Activated T-helper 1 cell treated with anti-CD3 and anti-CD28 coated beads, Interleukin-2, amount 50 U/mL, for 16 hours (primary cell): ENCODE results near the gene PANK3.
"Not testable (repeated sequence)": the region's sequence is repeated elsewhere in the genome, so short reads cannot be mapped to it uniquely, and the experiment has no call there.

ENCODE experiments used
- DNase-seq, 2 donors: peaks; one replicate each; pipeline ENCODE4 v3.0.0-alpha.2; 2020; ENCODE audit warnings: low read depth in 1 of 2, low spot score in 1 of 2

PANK3 gene

DNA sequence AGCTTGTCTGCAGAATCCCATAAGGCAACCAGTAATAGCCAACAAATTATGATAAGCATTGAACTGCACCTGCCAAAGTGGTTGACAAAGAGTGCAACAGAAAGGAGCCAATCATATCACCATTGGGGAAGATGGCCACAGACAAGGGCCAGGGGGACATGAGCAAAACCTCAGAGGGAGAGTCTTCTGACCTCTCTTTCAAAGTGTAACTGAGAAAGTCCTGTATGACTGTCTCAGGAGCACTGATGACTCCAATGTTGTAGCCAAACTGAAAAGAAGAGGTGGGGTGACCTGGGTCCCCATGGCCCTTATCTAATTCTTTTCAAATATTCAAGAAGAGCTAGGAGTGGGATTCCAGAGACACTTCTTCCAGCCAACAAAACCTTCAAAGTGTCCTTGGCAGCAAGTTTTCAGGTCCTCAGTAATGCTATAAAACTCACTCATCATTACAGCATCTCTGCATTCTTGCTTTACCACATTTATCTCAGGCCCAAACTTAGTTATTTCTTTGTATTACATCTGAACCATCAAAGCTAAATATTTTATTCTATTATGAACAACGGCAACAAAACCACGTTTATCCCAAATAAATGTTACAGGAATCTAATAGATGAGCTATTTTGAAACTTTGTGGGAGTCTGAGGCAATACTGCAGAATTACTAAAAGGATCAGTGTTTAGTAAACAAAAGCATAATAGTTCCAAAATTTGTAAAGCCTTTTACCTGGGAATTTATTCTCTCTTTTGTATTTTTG lies 25.6 kb downstream of the PANK3 start:
- no peak for DNase-seq

DNA sequence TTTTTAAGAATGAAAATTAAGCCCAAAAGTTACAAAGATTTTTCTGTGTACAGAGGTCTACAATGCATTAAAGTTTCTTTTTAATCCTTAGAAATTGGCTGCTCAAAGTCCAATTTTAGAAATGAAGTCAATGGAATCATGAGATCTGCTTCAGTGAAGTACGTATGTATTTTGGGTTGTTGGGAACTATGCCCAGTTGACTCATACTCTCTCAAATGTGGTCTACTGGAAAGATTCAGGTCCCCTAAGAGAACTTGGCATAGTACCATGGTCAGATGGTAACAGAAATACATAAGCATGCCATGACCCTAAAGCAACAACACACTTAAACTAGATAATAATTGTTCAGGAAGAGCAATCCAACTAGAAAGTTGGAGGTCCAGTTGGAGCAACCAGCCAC lies 27.0 kb downstream of the PANK3 start:
- no peak for DNase-seq

DNA sequence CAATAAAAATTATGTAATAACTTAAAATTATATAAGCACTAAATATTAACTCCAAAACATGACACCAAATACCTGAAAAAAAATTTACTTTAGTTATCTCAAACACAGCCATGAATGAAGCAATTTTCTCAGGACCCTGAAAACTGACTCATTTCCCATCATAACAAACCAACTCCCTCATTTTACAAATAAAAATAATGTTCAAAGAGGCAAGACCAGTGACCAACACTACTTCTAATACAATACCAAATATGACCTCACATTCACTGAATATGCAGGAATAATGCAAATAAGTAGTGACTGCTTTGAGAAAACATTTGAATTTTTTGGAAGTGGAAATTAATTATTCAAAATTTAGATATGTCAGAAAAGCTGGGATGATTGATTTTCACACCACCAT lies 28.5 kb downstream of the PANK3 start:
- DNase-seq, result no peak

DNA sequence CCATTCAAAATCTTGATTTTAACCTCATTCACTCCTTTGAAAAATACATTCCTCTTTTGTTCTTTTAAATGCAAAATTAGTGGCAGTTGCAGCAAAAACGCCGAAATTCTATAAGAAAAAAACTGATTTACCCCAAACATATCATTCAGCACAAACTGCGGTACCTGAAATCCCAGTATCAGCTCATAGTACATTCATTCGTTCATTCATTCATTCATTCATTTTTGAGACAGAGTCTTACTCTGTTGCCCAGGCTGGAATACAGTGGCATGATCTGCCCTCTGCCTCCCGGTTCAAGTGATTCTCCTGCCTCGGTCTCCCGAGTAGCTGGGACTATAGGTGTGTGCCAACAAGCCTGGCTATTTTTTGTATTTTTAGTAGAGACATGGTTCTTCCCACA lies 29.6 kb downstream of the PANK3 start:
- no peak for DNase-seq

DNA sequence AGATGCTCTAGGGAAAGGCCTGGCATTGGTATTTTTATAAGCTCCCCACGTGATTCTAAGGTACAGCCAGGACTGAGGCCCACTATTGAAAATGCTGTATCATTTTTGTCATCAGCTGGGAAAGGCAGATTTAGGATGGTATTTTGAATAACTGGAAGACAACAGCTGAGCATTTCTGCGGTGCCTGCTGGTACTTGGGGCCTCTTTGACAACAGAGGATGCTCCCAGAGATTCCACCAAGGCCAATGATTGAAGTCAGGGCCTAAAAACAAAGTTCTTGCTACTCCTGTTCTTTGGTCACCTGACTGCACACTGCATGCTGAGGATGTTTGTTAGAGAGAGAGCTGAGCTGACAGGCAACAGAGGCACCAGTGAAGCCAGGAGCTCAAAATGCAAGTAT lies 42.0 kb downstream of the PANK3 start:
- no peak for DNase-seq

DNA sequence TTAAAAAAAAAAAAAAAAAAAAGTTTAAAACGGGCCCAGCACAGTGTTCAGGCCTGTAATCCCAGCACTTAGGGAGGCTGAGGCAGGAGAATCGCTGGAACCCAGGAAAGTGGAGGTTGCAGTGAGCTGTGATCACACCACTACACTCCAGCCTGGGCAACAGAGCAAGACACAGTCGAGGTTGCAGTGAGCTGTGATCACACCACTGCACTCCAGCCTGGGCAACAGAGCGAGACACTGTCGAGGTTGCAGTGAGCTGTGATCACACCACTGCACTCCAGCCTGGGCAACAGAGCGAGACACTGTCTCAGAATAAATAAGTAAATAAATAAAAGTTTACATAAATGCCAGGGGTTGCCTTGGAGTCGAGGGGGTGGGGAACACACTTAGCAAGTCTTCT lies 44.8 kb downstream of the PANK3 start:
- not testable (repeated sequence) for DNase-seq

DNA sequence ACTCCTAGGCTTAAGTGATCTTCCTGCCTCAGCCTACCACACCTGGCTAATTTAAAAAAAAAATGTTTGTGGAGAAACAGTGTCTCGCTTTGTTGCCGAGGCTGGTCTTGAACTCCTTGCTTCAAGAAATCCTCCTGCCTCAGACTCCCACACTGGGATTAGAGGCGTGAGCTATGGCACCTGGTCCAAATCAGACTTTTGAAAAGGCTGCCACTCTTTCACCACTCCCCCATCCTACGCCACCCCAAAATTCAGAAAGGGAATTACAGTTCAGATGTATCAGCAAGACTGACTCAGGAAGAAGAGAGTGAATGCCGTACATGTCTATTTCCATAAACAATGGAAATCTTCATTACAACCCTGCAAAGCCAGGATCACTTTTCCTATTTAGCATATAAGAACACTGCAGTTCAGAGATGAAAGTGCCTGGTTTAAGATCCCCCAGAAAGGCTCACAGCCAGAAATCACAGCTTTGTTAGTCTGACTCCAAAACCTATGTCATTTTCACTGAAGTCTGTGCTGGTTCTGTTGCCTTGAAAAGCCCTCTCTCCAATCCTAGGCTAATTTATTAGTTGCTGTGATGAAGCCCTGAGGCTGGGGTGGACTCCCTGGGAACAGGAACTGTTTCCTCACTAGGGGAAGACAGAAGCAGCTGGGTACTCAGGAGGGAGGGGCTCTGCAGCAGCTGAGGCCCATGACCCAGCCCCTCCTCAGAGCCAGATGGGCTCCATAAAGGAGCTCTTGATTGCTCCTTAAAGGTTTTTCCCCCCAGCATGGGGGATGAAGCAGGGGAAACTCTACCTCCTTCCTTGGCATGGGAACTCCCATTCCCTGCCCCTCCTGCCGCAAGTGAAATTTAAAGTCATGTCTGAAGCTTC lies 46.9 kb downstream of the PANK3 start:
- DNase-seq, result no peak

DNA sequence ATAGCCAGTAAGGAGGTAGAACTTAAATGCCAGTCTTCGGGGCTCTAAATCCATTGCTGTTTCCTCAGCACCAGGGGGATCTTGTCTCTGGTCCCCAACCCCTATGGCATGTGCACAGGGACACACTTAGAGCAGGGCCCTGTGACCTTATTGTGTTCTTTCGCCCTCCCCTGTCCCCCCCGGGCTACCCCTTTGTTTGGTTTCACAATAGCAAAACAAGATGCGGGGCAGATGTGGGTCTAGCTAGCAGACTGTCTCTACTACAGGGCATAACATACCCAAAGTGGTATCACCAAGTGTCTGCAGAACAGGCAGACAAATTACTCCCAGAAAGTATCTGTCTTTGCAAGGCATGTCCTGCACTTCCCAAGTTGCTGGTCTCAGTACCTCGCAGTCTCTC lies 48.0 kb downstream of the PANK3 start:
- no peak for DNase-seq

DNA sequence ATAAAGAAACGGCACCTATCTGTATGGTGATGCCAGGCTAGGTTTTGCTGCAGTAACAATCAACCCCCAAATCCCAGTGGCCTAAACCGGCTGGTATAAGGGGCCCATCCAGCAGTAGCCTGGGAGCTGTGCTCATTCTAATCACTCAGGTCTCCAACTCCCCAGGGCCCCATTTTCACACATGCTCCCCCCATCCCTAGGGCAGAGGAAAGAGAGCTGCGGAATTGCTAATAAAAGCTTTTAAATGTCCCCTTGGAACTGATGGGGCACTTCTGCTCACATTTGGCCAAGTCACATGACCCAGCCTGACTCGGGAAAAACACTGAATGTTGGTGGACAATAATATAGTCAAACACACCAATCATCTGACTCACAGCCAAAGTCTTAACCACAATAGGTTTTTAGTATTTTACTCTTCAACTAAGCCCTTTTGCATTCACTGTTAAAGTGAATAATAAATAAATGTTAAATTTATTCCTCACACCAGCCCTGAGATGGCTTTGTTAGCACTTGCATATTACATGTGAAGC lies 48.5 kb downstream of the PANK3 start:
- no peak for DNase-seq

DNA sequence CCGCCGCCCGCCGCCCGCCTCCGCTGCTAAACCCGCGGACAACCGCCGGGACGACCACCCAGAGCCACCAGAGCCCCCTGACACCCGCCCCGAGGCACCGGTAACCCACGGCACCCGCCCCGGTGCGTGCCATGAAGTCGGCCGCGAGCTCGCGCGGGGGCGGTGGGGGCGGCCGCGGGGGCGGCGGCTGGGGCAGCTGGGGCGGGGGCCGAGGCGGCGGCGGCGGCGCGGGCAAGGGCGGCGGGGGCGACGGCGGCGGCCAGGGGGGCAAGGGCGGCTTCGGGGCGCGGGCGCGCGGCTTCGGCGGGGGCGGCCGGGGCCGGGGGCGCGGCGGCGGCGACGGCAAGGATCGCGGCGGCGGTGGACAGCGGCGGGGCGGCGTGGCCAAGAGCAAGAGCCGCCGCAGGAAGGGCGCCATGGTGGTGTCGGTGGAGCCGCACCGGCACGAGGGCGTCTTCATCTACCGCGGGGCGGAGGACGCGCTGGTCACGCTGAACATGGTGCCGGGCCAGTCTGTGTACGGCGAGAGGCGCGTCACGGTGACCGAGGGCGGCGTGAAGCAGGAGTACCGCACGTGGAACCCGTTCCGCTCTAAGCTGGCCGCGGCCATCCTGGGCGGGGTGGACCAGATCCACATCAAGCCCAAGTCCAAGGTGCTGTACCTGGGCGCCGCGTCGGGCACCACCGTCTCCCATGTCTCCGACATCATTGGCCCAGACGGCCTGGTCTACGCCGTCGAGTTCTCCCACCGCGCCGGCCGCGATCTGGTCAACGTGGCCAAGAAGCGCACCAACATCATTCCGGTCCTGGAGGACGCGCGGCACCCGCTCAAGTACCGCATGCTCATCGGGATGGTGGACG lies 49.6 kb downstream of the PANK3 start:
- DNase-seq, result no peak

DNA sequence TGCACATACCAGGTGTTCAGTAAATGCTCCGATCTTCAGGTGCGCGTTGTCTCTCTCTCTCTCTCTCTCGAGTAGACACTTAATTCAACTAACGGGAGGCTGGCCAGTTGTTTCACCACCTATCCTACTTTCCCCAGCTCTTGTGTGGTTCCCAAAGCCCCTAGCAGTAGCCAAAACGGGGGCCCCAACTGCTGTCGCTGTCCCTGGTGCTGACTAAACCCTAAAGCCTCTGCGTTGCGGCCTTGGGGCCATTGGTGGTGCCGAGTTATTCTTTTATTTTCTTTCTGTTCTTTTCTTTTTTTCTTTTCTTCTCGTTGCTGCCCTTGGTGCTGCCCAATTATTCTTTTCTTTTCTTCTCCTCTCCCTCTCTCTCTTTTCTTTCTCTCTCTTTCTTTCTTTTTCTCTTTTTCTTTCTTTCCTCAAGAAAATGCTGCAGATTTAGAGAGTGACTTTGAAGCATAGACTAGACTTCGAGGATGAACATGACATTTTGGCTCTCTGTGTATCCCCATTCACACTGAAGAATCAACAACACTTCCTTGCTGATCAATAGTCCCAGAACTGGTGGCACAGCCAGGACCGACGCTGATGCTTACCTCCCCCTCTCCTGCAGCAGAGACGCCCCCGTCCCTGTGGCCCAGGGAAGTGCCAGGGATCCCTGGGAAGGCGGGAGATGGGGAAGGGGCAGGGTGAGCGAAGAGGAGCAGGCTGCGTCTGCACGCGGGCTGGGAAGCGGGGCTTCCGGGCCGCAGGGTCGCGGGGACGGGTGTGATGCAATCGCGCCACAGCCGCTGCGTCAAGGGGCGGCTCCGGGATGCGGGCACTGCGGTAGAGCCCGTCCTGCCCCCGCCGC lies 50.4 kb downstream of the PANK3 start, which contains the start of gene FBLL1:
TSS of gene FBLL1 (plus strand) at position 785 of the 853 bp plus-strand sequence. CDS start 200 bp downstream, outside the sequence.
- DNase-seq, result no peak

DNA sequence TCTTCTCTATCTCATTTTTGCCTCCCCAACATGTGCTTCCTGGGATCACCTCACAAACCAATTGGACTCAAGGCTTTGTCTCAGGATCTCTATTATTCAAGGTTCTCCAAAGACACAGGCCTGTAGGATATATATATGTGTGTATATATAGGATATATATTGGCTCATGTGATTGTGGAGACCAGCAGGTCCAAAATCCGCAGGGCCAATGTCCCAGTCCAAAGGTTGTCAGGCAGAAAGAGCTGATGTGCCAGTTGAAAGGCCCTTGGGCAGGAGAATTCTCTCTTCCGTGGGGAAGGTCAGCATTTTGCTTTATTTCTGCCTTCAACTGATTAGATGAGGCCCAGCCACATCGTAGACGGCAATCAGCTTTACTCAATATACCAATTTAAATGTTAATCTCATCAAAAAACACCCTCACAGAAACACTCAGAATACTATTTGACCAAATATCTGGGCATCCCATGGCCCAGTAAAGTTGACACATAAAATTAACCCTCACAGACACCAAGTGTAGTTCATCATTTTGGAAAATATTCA lies 51.3 kb downstream of the PANK3 start:
- DNase-seq, result no peak

DNA sequence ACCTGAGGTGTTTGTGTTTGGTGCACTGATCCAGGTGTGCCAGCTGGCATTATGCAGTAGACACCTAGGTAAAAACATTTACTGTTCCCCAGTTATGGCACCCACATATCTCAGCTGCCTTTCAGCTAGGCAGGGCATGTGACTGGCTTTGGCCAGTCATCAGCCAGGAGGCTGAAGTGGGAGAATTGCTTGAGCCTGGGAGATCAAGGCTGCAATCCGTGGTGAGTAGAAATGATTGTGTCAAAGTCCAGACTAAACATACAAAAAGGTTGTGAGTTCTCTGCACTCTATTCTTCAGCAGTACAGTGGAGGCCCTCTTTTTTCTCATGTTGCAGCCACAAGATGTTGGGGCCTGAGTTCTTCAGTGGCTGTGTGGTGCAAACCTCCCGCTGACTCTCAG lies 53.3 kb downstream of the PANK3 start:
- no peak for DNase-seq

DNA sequence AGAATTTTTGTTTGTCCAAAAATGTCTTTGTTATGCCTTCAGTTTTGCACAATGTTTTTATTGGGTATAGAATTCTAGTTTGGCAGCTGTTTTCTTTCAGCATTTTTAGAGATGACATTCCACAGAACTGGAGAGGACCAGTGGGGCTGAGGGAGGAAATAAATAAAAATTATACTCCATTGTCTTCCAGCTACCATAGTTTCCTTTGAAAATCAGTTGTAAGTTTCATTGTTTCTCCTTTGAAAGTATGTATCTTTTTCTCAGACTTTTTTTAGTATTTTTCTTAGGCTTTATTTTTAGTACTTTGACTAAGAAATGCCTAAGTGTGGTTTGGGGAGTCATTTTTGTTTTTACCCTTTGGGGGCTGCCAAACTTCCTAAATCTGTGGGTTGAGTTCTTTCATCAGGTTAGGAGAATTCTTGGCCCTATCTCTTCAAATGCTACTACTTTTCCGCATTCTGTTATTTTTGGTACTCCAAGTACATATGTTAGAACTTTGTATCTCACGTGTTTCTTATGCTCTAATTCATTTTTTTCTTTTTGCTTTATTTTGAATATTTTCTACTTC lies 65.2 kb downstream of the PANK3 start:
- DNase-seq, result no peak

DNA sequence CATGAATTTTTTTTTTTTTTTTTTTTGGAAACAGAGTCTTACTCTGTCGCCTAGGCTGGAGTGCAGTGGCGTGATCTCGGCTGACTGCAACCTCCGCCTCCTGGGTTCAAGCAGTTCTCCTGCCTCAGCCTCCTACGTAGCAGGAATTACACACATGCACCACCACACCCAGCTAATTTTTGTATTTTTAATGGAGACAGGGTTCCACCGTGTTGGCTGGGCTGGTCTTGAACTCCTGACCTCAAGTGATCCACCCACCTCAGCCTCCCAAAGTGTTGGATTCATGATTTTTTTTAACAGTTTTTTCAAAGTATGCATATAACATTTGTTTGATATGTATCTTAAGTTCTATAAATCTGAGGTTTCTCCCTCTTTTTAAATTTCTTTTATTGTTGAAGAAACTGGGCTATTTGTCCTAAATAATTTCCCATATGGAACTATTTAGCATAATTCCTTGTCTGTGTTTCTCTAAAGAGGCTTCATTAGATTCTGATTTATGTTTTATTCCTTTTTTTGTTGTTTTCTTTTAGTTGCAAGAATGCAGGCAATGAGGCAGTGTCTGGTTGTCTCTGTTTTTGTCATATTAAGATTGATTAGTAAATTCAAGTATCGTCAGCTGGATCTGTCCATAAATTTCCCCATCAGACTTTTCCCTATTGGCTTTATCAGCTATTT lies 76.5 kb downstream of the PANK3 start:
- no peak for DNase-seq
